NCI-H1694 treated with DMSO at 0.1 percent for 48 hours (cell line): ENCODE data around the gene ERCC6.

Source experiments
- DNase-seq: peaks from one replicate; lab custom pipeline; 2025; lab: John Stamatoyannopoulos, UW

ERCC6 gene

DNA sequence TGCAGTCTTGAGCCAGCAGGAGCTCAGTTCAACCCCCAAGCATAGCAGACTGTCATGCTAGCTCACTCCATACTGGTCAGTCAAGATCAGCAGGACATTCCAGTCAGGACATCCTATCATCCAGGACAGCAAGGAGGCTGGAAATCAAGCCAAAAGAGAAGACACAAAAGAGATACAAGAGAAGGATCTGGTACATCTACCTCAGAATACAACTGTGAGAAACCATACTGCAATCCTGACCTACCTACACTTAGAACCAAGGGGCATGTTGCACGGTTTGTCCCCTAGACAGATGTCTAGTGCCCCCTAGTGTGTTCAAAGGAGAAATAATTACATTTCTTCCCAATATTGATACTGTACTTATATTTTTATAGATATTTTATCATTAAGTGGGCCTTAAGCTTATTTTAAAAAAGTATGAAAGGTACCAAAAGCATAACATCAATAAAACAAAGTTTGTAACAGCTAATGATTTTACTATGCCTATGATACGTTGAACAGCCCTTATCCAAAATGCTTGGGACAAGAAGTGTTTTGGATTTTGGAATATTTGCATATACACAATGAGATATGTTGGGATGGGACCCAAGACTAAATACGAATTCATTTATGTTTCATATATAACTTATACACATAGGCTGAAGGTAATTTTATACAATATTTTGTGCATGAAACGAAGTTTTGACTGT, 26.7 kb downstream of the ERCC6 start:
- DNase-seq: peak; percentile 34

DNA sequence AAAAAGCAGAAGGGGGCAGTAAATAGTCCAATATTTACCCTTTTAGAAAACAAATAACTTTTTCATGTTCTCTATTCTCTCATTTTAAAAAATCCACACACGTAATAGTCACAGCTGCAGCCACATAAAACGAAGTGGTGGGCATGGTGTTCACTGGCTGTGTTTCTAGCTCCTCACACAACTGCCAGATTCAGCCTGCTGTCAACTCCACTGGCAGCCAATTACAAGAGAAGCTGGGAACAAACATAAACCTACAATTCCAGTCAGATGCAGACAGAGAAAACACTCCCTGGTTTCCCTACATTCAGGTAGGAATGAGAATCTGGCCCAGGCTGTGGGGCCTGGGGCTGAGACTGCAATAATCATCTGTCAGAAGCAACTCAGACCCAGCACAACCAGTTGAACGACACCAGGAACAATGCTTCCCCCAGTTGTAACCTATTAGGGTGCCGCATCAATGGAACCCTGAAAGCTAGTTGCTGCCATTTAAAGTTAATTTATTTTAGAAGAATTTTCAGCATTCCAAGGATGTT, 29.1 kb downstream of the ERCC6 start:
- DNase-seq: no peak

DNA sequence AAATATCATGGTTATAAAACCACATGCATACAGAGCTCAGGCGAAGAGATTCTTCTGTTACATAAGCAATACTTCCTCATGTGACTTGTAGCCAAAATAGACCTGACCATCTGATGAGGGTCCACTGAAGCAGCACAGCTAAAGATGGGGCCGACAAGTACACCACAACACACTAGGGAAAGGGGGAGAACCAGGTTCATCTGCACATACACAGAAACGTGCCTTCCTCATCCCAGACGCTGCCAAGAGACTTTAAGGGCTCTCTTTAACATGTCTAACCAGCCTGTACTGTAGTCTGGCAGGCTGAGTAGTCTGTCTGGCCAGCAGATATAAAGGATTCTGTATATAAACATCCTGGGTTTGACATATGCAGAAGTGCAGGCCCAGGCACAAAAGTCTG, 30.3 kb downstream of the ERCC6 start:
- no peak for DNase-seq

DNA sequence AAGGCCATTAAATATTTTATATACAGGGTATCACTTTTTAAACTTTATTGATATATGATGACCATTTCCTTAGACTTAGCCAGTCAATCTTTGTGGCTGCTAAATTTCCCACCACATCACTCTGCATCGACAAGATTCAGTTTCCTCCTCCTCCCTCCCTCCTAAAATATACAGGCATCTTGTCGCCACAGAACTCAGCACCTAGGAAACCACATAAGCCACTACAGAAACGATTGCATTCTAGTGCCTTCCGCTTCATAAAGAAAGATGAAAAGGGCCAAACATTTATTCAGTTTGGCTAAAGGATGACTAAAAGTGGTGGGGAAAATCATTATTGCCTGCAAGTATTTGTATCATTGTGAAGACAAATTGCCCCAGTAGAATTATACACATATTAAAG, 30.7 kb downstream of the ERCC6 start:
- no peak for DNase-seq

DNA sequence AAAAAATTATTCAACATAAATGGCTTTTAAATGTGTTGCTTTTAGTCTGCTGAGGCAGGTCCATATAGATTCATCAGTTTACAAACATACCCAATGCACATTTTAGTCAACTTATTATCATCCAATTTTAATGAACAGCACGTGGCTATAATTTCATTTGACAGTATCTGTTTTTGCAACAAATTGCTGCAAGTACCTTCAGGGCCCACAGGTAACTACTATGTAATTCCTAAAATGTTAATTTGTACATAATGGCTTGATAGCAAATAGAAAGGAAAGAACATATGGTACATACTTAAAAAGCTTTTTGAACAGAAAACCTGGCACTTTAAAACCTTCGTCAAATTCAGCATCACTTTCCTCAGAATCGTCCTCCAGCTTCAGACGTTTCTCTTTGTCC, 33.3 kb downstream of the ERCC6 start:
- no peak for DNase-seq

DNA sequence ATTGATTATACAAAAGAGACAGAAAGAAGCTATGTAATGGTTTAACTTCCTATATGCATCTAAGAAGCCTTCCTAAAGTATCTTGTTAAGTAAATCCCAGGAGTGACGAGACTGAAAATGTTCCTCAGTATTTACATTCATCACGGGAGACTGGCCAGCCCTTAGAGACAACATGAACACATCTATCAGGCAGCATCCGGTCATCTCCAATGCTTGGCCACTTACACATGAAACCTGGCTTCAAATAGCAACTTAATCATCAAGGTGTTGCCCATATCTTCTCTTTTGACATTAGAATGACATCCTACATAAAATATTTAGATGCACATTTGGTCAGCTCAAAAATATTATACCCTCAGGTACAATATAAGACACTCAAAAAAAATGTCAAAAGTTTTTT, 33.8 kb downstream of the ERCC6 start:
- DNase-seq: no peak

DNA sequence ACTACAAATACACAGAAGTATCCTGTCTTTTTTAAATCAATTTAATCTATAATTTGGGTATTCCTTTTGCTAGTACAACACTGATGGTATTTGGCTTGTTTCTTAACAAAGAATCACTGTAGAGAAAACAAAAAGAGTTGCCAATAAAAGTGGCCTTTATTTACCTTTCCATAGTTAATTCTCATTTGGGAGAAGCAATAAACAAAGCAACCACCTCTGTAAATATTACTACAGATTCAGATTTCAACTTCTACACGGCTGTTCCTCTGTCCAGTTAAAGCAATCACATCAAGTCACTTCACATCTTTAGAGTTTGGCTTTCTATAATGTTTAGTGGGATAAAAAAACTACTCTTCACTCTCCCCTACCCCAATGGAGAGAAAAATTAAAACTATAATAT, 34.4 kb downstream of the ERCC6 start:
- DNase-seq: no peak

DNA sequence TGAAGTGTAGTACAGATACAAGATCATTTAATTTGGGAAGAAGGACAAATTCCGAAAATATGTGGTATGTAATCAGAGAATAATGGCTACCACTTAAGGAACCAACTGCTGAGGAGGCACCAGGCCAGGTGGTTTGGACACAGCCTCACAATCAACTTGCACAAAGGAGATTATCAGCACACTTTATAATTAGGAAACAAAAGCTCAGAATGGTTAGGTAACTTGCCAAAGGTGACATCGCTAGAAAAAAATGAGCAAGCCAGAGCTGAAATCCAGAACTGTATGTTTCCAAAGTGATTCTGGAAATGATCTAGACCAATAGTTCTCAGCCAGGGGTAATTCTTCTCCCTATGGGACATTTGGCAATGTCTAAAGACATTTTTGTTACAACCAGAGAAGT, 36.6 kb downstream of the ERCC6 start:
- DNase-seq: no peak

DNA sequence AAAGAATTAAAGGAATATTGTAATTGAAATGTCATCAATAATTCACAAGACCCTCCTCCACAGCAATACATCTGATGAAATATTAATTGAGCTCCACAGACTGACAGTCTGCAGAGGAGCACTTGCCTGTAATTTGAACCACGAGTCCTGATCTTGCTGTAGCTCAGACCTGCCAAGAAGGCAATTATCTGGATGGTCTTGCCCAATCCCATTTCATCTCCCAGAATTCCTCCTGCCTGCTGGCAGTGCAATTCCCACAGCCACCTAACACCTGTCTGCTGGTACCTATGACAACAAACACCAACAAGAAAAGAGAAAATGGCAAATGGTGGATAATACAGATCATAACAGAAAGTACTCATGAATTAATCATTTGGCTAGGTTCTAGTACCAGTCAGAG, 38.5 kb downstream of the ERCC6 start:
- no peak for DNase-seq

DNA sequence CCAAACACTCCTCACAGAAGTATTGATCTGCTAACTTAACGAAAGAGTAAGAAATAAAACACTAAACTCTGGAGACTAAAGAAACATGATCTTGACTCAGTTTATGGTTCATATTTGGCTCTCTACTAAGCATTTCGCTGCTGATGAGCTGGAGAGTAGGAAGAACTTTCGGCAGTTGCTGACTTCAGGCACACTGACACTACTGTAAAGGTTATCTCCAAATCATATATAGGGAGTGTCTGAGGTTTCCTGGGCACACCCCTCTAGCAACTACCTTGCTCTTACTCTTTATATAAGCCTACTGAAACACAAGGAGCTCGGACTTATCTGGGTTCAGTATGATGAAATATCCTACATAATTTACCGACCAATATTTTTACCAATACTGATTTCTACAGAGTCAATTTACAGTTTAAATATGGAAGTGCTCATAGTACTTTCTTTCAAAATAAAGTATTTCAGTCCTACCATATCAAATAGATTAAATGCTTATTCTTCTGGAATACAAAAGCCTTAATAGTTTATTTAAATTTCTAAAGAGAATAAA, 39.5 kb downstream of the ERCC6 start:
- DNase-seq: no peak

DNA sequence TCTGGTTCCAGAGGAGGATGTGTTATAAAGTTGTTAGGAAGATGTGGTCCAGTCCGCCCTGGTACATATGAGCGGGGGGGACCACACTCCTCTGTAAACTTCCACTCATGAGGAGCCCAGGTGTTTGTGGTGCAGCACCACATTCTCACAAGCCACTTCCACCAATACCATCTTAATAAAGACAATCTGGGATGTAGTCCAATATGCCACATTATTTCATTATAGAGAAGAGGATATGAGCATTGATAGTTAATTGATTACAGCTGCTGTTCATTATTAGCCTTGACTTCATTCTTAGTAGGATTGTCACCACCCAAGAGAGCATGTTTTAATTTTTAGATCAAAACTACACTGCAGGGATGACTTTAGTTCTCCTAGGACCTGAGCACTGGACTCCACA, 40.5 kb downstream of the ERCC6 start:
- no peak for DNase-seq

DNA sequence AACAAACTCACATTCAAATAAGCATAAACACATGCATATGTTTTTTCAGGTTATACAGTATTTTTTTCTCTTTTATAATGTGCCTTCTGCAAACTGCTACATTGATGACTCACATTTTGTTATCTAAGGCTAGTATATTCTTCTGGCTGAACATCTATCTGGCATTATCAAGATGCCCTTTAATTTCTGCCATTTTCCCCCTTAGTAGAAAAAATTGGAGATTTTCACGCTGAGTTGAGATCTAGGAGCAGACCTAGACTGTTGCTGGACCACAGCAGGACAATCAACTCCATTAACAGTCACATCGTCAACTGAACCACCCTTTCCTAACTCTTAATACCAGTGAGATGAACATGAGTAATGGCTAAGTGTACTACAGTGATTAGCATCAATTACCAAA, 41.6 kb downstream of the ERCC6 start:
- no peak for DNase-seq

DNA sequence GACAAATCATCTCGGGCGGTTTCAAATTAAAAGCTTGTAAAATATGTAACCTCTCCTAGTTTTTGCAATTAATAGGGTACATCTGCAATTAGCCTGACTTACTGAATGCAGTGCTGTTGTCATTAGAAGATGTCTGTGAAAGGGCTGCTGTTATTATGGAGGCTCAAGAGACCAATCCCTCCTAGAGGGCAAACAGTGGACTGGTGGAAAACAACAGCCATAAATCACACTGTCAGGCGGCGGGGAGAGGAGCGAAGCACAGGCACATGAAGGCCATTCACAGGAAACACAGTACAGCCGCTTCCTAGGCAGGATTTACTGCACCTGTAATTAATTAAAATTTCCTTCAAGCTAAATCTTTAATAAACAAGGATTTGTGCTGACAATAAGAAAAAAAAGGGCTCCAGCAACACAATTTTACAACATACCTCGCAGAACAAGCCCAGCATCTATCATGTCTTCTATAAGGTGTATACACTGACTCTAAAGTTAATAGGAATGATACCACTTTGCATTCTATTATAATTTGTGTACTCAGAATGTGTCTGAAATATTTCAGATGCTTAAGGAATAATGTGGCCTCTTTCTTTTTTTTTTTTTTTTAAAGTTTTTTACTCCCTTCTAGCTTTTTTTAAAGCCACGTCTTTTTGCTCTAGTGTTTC, 50.7 kb downstream of the ERCC6 start:
- no peak for DNase-seq

DNA sequence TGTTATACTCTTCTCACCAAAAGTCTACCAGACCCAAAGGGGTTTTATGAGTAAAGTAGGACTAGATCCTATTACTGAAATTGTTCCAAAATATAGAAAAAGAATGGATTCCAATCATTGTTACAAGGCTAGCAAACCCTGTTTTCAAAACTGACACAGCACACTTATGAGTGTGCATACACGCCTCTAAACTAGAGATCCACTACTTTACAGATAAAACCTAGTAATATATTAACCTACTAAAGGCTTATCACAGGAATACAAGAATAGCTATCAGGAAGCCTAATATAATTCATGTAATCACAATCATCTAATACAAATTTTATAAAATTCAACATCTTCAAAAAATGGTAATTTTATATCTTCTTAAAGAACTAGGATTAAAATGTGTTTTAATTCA, 52.2 kb downstream of the ERCC6 start:
- DNase-seq: no peak

DNA sequence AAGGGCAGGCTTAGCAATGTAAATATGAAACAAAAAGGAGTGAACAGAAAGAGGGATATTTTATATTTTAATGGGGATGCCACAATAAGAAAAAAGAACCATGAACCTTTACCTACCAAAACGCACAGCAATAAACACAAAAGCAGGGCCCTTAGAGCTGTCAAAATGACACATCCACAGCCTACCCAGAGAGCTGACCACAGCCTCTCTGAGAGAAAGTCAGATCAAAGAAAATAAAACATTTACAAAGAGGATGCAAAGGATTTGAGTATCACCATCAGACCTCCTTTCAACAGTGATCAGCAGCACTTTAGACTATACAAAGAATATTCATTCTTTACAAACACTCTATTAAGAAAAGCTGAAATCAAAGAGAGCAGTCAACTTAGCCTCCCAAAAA, 52.9 kb downstream of the ERCC6 start:
- DNase-seq: no peak

DNA sequence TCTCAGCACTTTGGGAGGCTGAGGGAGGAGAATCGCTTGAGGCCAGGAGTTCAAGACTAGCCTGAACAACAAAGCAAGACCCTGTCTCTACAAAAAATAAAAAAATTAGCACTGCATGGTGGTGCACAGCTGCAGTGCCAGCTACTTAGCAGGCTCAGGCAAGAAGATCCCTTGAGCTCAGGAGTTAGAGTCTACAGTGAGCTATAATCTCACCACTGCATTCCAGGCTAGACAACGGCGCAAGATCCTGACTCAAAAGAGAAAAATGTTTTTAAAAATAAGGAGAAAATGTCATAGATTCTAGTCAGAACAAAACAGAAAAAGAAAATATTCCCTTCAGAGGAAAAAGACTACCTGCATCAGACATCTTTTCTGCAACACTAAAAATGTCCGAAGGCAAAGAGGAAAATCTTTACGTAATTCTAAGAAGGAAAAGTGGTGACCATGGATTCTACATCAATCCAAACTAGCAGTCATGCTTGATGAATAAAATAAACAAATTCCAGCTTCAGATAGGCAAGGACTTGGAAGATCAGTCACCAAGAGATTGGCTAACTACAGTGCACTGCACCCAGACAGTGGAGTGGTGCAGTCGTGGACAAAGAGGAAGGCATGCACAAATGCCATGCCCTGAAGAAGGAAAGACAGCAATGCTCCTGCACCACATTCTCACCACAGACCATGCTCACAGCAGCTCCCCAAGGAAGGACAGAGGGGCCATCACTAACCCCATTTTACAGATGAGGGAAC, 54.3 kb downstream of the ERCC6 start:
- no peak for DNase-seq

DNA sequence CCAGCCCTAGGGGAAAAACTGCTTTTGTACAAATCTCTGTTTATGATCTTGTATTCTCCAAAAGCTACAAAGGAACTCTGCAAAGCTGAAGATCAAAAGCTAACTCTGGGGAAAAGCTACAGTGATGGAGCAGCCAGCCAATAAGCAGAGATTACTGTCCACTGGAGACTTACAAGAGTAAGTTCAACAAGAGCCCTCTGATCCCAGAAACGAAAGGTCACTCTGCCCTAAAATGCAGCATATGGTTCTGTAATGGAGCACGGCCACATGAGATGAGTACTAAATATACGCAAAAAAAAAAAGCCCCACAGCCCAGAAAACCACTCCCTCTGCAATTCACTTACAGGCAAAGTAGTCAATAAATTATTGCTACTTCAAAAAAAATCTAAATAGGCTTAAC, 60.1 kb downstream of the ERCC6 start:
- DNase-seq: no peak

DNA sequence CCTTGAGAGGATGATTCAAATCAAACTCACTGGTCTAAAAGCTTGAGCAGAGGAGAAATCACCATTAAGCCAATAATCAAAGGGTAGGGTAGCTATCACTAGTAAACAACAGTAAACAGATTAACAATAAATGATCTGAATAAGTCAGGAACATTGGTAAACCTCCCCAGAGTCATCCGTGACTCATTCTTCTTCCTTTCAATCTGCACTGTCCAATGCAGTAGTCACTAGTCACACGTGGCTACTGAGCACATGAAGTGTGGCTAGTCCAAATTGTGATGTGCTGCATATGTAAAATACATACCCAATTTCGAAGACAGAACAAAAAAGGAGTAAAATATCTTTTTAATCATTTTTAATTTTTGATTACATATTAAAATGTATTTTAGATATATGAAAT, 64.0 kb downstream of the ERCC6 start:
- no peak for DNase-seq

DNA sequence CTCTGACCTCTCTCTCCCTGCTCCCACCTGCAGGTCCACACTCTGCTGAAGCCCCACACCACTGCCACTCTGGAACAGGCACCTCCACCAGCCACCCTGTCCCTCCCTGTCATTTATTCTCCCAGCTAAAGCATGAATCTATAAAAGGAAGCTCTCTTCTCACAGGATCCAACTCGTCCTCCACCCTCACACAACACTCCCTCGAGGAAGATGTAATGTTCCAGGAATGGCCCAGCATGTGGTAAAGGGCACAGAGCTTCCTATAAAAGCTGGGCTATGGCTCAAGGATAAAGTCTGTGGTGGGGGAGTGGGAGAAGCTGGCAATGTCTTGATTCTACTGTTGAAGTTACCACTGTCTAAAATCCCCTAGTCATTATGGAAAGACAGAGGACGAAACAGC, 67.4 kb downstream of the ERCC6 start:
- DNase-seq: no peak

DNA sequence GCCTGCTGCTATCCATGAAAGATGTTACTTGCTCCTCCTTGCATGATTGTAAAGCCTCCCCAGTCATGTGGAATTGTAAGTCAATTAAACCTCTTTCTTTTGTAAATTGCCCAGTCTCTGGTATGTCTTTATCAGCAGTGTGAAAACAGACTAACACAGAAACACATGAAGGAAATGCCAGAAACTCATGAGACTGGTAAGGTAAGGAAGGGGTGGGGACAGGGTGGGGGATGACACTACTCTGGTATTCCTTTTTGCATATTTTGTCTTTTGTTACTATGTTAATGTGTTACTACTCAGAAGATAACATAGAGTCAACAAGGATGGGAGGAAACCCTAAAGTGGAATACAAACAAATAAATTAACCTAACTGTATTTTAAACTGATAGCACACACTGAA, 73.2 kb downstream of the ERCC6 start:
- DNase-seq: no peak
